SJCRH30 (cell line): Measurements from ENCODE around the gene ARHGEF9. TPM values are rescaled to one million over a fixed set of nuclear protein-coding genes. Genes with fewer than 3 reads are reported as not detected.
"Not testable (repeated sequence)": the region's sequence is repeated elsewhere in the genome, so short reads cannot be mapped to it uniquely, and the experiment has no call there.

Experiments used
- DNase-seq, 2 experiments: peaks; one replicate each; pipeline ENCODE4 v3.0.0-alpha.2; 2015 to 2020
- H3K27ac ChIP-seq: fragments of 250-450 bp; sonication (Bioruptor Pico); 2 replicates; pipeline ENCODE4 v1.5.1; 2020; ENCODE audit warnings: mild to moderate bottlenecking, moderate library complexity
- H3K27me3 ChIP-seq: fragments of 250-450 bp; sonication (Bioruptor Pico); 2 replicates; pipeline ENCODE4 v1.5.1; 2020; ENCODE audit warnings: mild to moderate bottlenecking, moderate library complexity
- H3K36me3 ChIP-seq: fragments of 250-450 bp; sonication (Bioruptor Pico); 2 replicates; pipeline ENCODE4 v1.5.1; 2020; ENCODE audit warnings: mild to moderate bottlenecking, moderate library complexity
- H3K4me1 ChIP-seq: fragments of 250-450 bp; sonication (Bioruptor Pico); 2 replicates; pipeline ENCODE4 v1.5.1; 2020; ENCODE audit warnings: mild to moderate bottlenecking, moderate library complexity
- H3K4me3 ChIP-seq: fragments of 250-450 bp; sonication (Bioruptor Pico); 2 replicates; pipeline ENCODE4 v1.5.1; 2020; ENCODE audit warnings: mild to moderate bottlenecking, moderate library complexity
- H3K9me3 ChIP-seq: fragments of 250-450 bp; sonication (Bioruptor Pico); replicated peaks from 2 replicates; pipeline ENCODE4 v1.5.1; 2020; ENCODE audit warnings: mild to moderate bottlenecking, moderate library complexity
- total RNA-seq: library from RNA; depleted of rRNA; stranded (reverse); fragments of >200 nt; shearing (Covaris generic); gene quantifications from 2 replicates; pipeline ENCODE4 v1.2.3, GENCODE V29; 2014; rRNA removed

ARHGEF9 gene
- 42.8 and 47.9 TPM in 2 replicates for total RNA-seq

DNA sequence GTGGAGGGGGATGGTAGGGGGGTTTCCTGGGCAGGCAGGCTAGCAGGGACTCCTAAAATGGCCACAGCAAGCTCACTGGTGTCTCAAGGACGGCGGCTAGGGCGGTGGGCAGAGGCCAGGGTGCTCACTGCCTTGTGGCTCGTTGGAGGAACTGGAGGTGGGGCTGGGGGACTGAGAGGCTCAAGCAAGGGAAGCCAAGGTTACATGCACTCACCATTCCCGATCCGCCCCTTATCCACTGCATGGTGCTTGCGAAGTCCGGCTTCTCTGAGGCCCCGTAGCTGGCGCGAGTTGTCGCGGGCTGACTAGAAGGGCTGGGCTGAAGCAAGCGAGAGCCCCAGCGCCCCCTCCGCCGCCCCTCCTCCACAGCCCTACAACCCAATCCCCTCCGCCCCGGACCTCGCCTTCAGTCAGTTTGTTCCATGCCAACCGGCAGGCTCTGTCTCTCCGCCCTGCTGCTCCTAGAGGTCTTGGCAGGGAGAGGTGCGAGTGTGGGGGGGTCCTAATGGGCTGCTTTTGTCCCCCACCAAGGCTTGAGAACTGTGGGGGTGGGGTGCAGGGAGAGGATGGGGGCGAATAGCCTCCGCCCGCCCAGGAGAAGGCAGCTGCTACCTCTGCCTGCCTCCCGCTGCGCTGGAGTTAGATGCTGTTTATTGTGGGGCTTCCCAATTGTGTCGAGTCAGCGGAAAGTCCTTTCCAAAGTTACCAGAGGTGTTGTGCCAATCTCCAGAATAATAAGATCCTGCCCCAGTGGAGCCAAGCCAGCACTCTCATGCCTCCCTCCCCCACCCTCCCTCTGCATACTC, at the start of gene ARHGEF9:
ARHGEF9 (minus strand) TSS at position 313 of the 806 bp plus-strand sequence; CDS start at position 244, 69 bp downstream.
- peak within 1 kb of the TSS; percentile 89 for H3K27ac ChIP-seq
- H3K27me3 ChIP-seq: no peaks in the 10 kb centered on the region
- DNase-seq: peak; percentile 78 to 79
- peaks cover 3% of the 10 kb centered on the region for H3K9me3 ChIP-seq
- H3K4me1 ChIP-seq: 0 out of 2 replicates have a peak, but pooled peaks cover 4% of the 10 kb centered on the region
- H3K36me3 ChIP-seq: no peaks in the 10 kb centered on the region
- peak within 1 kb of the TSS; percentile 67 for H3K4me3 ChIP-seq

DNA sequence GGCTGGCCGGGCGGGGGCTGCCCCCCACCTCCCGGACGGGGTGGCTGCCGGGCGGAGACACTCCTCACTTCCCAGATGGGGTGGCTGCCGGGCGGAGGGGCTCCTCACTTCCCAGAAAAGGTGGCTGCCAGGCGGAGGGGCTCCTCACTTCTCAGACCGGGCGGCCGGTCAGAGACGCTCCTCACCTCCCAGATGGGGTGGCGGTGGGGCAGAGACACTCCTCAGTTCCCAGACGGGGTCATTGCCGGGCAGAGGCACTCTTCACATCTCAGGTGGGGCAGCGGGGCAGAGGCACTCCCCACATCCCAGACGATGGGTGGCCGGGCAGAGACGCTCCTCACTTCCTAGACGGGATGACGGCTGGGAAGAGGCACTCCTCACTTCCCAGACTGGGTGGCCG, 40.4 kb upstream of the ARHGEF9 start:
- H3K27ac ChIP-seq, H3K9me3 ChIP-seq, H3K4me1 ChIP-seq, H3K27me3 ChIP-seq, H3K4me3 ChIP-seq, DNase-seq, H3K36me3 ChIP-seq: not testable (repeated sequence)

DNA sequence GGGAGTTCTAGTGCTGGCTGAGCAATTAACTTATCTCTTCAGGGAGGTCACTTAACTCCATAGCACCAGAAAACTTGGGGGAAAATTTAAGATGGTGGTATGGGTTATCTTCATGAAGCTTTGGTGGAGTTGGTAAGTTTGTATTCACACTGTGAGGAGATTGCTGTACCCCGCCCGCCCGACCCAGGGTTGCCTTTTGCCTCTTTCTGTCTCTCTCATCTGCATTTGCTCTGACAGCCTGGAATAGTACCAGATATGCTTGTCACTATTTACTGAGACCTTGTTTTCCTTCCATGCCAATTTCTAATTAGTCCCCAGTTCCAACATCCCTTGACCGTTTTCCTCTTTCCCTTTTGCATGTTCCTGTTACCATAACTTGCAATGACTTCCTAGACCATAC, 33.1 kb upstream of the ARHGEF9 start:
- H3K4me3 ChIP-seq: no peak overlapping the region
- H3K4me1 ChIP-seq: no peaks in the 10 kb centered on the region
- DNase-seq: no peak
- no peaks in the 10 kb centered on the region for H3K27me3 ChIP-seq
- no peaks in the 10 kb centered on the region for H3K9me3 ChIP-seq
- H3K36me3 ChIP-seq: no peaks in the 10 kb centered on the region
- no peak overlapping the region for H3K27ac ChIP-seq

DNA sequence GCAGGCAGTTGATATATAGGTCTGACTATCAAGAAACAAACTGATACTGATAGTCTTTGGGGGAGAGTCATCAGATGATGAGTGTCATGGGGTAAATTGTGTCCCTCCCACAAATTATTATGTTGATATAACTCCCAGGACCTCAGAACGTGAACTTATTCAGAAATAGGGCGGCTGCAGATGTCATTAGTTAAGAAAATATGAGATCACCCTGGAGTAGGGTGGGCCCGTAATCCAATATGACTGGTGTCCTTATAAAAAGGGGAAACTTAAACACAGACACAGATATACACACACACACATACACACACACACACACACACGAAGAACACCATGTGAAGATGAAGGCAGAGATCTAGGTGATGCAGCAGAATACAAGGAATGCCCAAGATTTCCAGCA, 32.7 kb upstream of the ARHGEF9 start:
- Histone ChIP-seq H3K27me3 (no peaks in the 10 kb centered on the region), H3K4me3 (no peak overlapping the region), H3K4me1 (no peaks in the 10 kb centered on the region)

DNA sequence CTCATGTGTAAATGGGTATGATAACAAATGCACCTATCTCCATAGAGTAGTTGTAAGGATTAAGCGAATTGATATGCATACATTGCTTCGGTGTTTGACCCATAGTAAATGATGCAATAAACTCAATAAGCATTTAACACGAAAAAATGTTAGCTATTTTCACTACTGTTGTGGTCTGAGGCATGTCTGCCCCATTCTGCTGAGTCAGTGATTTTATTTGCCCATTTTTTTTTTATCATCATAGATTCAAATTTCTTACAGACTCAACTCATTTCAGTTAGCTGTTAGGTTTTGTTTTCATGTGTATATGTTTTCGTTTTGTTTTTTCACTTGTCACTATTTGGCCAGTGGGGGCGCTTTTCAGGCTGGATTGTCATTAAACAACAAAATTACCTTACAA, 27.8 kb upstream of the ARHGEF9 start:
- no peaks in the 10 kb centered on the region for H3K4me1 ChIP-seq
- no peaks in the 10 kb centered on the region for H3K27me3 ChIP-seq
- DNase-seq: no peak
- no peak overlapping the region for H3K4me3 ChIP-seq
- no peaks in the 10 kb centered on the region for H3K9me3 ChIP-seq
- H3K36me3 ChIP-seq: no peaks in the 10 kb centered on the region
- no peak overlapping the region for H3K27ac ChIP-seq

More for the DNA sequence above, 32.7 kb upstream of the ARHGEF9 start:
- H3K27ac ChIP-seq: no peak overlapping the region
- DNase-seq: no peak
- H3K36me3 ChIP-seq: no peaks in the 10 kb centered on the region
- H3K9me3 ChIP-seq: no peaks in the 10 kb centered on the region

DNA sequence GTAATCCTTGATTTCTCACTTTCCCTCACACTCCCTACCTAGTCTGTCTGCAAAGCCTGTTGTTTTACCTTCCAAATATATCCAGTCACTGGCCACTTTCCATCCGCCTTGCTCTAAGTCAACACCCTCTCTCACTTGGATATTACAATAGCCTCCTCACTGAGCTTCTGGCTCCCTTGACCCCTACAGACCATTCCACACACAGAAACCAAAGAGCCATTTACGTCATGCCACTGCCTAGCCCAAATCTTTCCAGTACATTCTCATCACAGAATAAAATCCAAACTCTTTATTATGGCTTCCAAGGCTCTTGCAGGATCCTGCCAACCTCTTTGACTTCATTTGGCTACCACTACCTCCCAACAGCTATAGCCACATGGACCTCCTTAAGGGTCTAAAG, 25.7 kb upstream of the ARHGEF9 start:
- no peaks in the 10 kb centered on the region for H3K4me1 ChIP-seq
- no peak overlapping the region for H3K27ac ChIP-seq
- DNase-seq: no peak
- no peaks in the 10 kb centered on the region for H3K36me3 ChIP-seq
- H3K4me3 ChIP-seq: no peak overlapping the region
- H3K27me3 ChIP-seq: no peaks in the 10 kb centered on the region
- H3K9me3 ChIP-seq: no peaks in the 10 kb centered on the region

DNA sequence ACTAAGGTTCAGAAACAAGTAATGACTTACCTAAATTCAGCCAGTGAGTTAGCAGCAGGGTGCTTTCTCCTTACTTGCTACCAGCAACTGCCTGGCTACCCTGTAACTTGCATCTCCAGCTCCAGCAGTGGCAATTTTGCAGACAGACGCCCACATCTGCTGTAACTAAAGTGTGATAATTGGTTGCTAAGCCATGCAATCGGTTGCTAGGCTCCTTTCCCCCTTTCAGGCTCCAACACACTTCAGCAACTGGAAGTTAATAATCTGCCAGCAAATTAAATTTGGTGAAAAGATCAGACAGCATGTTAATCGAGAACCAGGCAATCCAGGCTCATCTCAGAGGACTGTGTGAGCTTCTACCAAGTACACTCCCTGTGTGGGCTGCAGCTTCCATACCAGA, 24.2 kb upstream of the ARHGEF9 start:
- H3K27me3 ChIP-seq: no peaks in the 10 kb centered on the region
- DNase-seq: no peak
- no peaks in the 10 kb centered on the region for H3K4me1 ChIP-seq
- H3K4me3 ChIP-seq: no peak overlapping the region
- H3K36me3 ChIP-seq: no peaks in the 10 kb centered on the region
- no peak overlapping the region for H3K27ac ChIP-seq
- H3K9me3 ChIP-seq: no peaks in the 10 kb centered on the region

DNA sequence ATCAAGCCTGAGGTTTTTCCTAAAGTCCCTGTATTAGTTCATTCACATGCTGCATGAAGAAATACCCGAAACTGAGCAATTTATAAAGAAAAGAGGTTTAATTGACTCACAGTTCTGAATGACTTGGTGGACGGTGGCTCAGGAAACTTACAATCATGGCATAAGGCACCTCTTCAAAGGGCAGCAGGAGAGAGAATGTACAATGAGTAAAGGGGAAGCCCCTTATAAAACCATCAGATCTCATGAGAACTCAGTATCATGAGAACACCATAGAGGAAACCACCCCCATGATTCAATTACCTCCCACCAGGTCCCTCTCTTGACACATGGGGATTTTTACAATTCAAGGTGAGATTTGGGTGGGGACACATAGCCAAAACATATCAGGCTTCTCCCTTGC, 10.4 kb upstream of the ARHGEF9 start:
- not testable (repeated sequence) for H3K4me3 ChIP-seq, H3K36me3 ChIP-seq, DNase-seq, H3K9me3 ChIP-seq, H3K4me1 ChIP-seq, H3K27ac ChIP-seq, H3K27me3 ChIP-seq

DNA sequence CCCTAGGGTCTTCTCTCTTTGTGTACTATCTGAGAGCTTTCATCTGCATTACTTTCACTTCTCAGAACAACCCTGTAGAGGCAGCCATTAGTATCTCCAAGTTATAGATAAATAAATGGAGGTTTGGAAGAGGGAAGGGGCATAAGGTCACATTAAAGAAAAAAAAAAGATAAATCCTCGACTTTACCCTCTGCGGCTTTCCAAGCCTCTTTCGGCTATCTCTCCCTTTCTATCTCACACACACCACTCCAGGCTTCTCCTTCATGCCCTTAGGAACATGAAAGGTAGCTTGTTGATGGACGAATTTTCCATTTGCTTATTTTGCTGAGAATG, 660 bp upstream of the ARHGEF9 start:
- no peak for DNase-seq
- Histone ChIP-seq H3K27ac (peak overlapping the region; percentile 89), H3K27me3 (no peaks in the 10 kb centered on the region), H3K4me3 (peak overlapping the region; percentile 67), H3K9me3 (no peaks in the 10 kb centered on the region), H3K4me1 (0 out of 2 replicates have a peak, but pooled peaks cover 4% of the 10 kb centered on the region), H3K36me3 (no peaks in the 10 kb centered on the region)

DNA sequence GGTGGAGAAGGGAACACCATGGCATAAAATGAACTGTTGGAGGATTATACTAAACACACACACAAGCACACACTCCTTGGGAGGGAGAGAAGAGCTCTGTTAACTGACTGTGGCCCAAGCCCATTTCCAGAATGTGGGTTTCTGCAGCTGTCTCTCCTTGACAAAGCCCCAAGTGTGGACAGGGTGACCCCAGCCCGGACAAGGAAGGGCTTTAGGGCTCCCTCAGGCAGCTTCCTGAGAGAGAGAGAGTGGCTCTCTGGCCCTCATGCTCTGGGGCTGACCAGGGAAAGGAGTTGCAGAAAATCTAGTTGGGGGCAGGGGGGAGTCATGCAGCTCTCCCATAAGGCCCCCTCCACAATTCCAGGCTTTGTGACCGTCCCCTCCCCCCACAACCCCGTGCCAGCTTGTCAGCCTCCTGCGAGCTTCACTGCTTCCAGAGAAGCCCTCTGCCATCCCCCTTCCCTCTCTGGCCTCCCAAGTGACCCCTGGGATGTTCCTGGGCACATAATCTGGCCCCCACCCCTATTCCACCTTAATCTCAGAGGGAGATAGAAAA, 590 bp downstream of the ARHGEF9 start:
- peaks cover 7% of the 10 kb centered on the region for H3K9me3 ChIP-seq
- H3K4me1 ChIP-seq: 0 out of 2 replicates have a peak, but pooled peaks cover 4% of the 10 kb centered on the region
- DNase-seq: peak; percentile 57 to 66
- H3K4me3 ChIP-seq: peak overlapping the region; percentile 67
- peak overlapping the region; percentile 89 for H3K27ac ChIP-seq
- H3K27me3 ChIP-seq: no peaks in the 10 kb centered on the region
- no peaks in the 10 kb centered on the region for H3K36me3 ChIP-seq

DNA sequence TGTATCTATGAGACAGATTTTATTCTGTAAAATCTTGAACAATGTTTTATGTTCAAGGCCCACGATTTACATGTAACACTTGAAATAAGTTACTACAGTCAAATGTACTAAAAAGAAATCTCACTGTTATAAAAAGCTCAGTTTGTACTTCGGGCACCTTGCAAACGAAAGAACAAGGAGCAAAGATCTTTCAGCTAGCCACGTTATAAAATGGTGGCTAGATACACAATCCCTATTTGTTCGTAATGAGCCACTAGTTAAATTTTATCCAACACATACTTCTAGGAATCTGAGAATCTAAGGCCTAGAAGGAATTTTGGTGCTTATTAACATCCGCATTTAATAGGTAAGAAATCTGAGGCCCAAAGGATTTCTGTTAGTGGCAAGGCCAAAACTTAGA, 2.5 kb downstream of the ARHGEF9 start:
- no peaks in the 10 kb centered on the region for H3K36me3 ChIP-seq
- H3K27me3 ChIP-seq: no peaks in the 10 kb centered on the region
- peaks cover 7% of the 10 kb centered on the region for H3K9me3 ChIP-seq
- no peak overlapping the region for H3K27ac ChIP-seq
- DNase-seq: no peak
- H3K4me1 ChIP-seq: 0 out of 2 replicates have a peak, but pooled peaks cover 4% of the 10 kb centered on the region
- H3K4me3 ChIP-seq: no peak overlapping the region

DNA sequence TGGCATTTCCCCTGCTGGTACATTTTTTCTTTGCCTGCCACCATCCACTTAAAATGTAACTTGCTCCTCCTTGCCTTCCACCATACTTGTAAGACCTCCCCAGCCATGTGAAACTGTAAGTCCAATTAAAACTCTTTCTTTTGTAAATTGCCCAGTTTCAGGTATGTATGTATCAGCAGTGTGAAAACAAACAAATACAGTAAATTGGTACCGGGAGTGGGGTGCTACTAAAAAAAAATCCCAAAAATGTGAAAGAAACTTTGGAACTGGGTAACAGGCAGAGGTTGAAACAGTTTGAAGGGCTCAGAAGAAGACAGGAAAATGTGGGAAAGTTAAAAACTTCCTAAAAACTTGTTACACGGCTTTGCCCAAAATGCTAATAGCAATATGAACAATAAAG, 16.3 kb downstream of the ARHGEF9 start:
- H3K27ac ChIP-seq: no peak overlapping the region
- H3K9me3 ChIP-seq: peaks cover 8% of the 10 kb centered on the region; the same call in 1 of the 2 replicates
- peaks cover 3% of the 10 kb centered on the region; the same call in 1 of the 2 replicates for H3K36me3 ChIP-seq
- H3K4me1 ChIP-seq: peaks cover 4% of the 10 kb centered on the region
- no peak overlapping the region for H3K4me3 ChIP-seq
- no peaks in the 10 kb centered on the region for H3K27me3 ChIP-seq
- no peak for DNase-seq

DNA sequence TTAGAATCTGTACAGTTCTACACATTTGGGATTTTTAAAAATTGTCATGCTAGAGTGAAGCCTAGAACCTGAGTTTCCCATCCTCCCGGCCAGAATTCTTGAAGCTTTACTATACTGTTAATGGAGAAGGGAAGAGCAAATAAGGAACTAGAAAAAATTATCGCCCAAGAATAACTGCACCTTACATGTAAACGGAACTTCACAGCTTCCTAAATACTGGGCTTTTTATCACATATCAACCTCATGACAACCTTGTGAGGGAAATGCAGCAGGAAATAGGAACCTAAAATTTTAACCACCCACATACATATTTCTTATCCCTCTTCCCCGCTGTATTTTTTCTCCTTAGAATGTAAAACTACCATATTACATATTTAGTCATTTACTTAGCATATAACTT, 19.3 kb downstream of the ARHGEF9 start:
- H3K27ac ChIP-seq: no peak overlapping the region
- H3K9me3 ChIP-seq: peaks cover 8% of the 10 kb centered on the region
- peaks cover 3% of the 10 kb centered on the region; the same call in 1 of the 2 replicates for H3K36me3 ChIP-seq
- DNase-seq: no peak
- peaks cover 4% of the 10 kb centered on the region for H3K4me1 ChIP-seq
- no peak overlapping the region for H3K4me3 ChIP-seq
- no peaks in the 10 kb centered on the region for H3K27me3 ChIP-seq

DNA sequence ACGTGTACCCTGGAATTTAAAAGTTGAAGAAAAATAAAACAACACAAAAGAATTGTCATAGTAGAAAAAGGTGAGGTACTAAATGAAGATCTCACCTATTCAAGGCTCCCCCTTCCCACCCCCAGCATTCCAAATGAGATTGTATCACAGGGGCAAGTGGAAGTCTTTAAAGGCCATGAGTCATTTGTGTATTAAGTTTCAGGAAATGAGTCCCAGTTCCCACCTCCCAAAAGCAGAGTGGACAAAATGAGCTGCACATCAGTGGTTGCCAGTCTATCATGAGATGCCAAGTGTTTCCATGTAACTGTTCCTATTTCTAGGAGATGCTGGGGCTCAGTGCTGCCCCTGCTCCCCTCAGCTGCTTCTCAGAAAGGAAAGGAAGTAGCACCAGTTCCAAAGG, 20.1 kb downstream of the ARHGEF9 start:
- Histone ChIP-seq H3K4me3 (no peak overlapping the region), H3K27me3 (no peaks in the 10 kb centered on the region), H3K4me1 (peaks cover 4% of the 10 kb centered on the region), H3K27ac (no peak overlapping the region), H3K36me3 (peaks cover 3% of the 10 kb centered on the region; the same call in 1 of the 2 replicates), H3K9me3 (peaks cover 8% of the 10 kb centered on the region)
- peak; percentile 23 to 64 for DNase-seq

DNA sequence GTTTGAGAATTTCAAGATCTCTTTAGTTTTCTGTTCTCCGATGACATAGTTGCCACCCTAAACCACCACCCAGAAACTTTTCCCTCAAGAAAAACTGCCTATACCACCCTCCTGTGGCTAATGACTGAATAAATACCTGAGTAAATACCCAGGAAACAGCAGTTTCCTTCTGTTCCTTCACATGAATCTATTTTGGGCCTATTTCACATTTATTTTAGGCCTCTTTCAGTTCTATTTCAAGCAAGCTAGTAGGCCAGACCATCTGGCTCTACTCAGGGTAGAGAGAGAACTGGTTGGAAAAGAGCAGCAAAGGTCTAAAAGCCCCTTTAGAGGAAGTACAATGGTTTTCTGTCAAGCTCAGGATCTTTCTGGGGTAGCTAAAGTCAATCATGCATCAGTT, 23.4 kb downstream of the ARHGEF9 start:
- no peak overlapping the region for H3K4me3 ChIP-seq
- no peaks in the 10 kb centered on the region; the same call in none of the 2 replicates for H3K9me3 ChIP-seq
- no peak for DNase-seq
- peaks cover 4% of the 10 kb centered on the region for H3K4me1 ChIP-seq
- H3K27me3 ChIP-seq: no peaks in the 10 kb centered on the region
- no peak overlapping the region for H3K27ac ChIP-seq
- H3K36me3 ChIP-seq: no peaks in the 10 kb centered on the region
